ENCODE measurements around the gene FHIT.

Gene FHIT

DNA sequence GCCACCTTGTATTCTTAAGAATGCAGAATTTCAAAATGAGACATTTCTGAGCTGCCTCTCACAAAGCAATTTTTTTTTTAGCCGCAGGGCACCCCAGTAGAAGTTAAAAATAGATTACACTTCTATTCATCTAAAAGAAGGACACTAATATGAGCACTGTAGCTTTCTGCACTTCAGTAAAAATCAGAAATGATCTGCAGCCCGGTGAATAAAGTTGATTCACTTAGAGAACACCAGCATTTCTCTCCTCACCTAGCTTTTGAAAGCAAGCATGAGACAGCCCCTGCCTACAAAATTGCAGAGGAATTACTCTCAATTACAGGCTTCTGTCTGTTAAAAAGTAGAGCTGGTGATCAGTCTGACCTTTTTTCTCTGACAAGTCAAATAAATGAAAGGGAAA, 1062.4 kb downstream of the FHIT start:
- no peak for DNase-seq

DNA sequence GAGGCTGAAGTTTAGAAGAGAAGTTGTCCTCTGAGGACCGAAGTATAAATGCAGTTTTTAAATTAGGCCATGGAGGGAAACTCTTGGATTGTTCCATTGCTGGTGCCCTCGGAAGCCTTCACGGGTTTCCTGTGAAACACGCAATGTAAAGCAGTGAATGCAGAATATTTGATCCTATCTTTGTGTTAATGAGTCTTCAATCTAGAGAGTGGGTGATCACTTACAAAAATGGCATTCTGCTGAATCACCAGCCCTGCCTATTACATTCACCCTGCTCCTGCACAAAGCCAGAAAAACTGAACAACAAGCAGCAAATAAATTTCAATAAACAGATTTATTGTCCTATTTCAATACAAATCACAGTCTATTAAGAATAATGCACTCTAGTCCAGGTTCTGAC, 1063.9 kb downstream of the FHIT start:
- no peak for DNase-seq

DNA sequence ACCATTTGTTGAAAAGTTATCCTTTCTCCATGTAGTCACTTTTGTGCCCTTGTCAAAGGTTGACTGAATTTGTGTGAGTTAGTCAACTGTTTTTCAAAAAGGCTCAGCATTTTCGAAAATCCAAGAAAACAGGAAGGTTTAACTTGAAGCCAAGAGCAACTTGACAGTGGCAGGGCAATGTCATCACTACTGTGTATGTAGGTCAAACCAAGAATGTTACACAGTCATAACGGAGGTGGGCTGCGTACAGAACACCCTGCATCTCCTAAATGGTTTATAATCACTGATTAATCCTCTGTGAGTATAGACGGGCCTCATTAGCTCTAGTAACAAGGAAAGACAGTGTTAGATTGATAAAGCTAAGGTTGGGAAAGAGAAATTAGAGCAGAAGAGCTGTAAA, 1064.9 kb downstream of the FHIT start:
- DNase-seq = no peak

DNA sequence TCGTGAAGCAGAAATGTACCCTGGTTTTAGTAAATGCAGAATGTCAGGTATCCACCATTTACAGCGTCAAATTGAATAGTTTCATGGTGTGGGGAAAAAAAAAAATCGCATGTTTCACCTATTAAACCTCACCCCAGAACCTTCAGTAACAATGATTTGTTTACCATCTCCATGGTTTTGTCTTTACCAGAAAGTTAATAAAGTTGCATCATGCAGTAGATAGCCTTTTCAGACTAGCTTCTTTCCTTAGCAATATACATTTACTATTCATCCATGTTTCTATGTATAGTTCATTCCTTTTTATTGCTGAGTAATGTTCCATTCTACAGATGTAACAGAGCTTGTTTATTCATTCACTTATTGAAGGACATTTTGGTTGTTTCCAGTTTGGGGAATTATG, 1066.1 kb downstream of the FHIT start:
- DNase-seq = no peak

DNA sequence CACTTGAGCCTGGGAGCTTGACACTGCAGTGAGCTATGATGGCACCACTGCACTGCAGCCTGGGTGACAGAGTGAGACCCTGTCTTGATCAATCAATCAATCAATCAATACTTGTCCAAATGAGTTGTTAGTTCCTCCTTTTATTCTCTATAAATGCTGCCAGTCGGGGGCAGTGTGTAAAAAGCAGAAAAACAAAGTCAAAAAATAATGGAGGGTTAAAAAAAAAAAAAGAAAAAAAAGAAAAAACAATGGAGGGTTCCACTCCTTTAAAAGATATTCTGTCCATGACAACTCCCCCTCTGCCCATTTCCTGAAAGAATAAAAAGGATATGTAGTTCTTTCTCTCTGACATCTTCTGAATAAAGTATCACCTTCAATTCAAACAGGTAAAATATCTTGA, 1068.6 kb downstream of the FHIT start:
- DNase-seq = no peak

DNA sequence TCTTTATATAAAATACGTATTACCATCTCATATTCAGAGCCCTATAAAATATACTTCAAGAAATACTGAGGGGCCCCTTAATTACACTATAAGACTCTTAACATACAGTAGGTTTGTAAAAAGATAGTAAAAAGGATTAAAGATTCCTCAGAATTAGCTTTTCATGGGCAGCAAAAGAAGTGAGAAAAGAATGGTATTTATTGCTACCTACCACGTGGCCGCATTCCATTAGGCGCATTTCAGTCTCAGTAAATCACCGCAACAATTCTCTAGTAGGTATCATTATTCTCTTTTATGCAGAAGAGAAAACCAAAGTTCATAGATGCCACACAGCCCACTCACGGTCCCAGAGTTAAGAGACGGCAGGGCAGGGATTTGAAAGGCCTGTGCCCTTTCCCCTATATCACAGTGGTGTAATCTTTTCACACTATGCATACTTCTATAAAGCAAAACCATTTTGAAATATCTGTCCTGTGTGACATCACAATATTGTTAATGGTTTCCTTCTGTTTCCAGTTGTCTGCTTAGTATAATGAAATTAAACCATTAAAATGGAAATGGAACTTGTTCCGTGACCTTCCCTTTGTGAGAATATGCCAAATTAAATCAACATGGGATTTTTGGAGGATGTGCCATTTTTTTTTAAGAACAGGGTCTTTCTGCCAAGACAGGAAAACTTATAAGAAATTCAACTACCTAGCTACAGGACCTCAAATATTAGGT, 1072.2 kb downstream of the FHIT start:
- no peak for DNase-seq

DNA sequence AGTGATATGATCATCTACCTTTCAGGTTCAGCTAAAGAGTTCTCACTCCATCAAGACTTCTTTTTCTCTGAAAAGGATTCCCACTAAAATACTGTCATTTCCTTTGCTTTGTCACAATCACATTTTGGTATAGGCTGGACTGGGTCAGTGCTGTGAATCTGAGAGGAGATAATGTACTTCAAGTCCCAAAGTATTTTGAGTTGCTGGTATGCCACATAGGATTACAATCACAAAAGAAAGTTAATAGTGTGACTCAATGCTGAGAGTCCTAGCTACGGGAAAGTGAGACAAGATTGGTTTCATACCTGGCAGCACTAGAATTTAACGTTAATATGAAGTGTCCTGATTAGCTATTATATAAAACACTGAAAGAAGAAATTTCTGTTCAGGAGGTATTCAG, 1073.5 kb downstream of the FHIT start:
- DNase-seq = no peak

DNA sequence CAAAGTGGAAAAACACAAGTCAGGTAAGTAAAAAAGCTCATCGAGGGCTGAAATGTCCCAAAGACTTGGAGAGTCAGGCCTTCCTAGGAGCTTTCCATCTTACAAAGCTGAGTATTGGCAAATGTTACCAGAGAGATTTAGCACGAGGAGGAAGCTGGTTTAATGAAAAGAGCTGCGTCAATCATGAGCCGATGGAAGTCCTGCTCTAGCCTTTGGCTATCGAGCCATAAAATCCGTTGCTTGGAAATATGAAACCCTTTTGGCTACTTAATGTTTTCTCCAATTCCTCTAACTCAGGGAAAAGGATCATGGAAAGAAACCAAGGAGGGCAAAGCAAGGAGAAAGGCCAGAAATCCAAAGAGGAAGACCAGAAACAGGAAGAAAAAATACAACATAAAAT, 1074.6 kb downstream of the FHIT start:
- no peak for DNase-seq

DNA sequence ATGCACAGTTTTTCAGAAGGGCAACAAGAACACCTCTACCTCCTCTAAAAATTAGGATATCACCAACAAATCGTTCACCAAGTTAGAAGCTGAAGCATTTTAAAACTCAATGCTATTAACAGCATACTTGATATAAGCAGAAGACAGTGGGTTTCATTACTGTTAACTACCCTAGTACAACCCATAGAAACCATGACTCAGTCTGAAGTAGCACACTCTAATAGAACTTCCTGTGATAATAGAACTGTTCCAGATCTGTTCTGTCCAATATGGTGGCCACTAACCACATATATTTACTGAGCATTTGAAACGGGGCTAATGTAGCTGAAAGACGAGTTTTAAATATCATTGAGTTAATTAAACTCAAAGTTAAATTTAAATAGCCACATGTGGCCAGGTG, 1075.6 kb downstream of the FHIT start:
- DNase-seq = no peak

DNA sequence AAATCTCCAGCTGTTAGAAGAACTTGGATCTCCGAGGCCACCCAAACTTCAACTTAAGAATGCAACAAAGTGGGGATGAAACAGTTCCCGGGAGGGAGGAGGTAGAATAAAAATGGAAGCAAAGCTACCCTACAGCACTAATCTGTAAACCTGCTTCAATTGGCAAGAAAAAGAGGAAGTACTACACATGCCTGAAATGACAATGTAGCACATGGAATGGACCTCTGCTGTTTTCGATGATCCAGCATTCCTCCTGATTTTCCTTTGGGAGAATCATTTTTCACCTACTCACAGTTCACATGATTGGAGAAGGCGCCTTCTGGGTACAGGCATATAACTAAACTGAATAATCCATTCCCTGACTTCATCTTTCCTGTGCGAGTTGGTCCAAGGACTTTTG, 1081.5 kb downstream of the FHIT start:
- DNase-seq = no peak

DNA sequence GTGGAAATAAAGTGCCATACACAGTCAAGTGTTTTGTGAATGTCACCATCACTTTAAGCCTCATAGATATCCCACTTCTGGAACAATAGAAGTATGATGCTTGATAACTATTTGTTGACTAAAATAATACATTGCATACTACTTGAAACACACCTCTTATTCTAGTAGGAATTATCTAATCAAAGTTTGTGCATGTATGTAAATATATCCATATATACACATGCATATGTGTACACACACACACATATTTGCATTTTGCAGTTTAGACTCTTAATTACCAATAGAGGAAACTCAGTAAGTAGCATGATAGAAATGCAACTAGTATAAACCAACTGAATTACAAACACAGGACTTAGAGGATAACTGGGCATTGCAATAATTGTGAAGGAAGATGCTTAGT, 1084.1 kb downstream of the FHIT start:
- DNase-seq = no peak

DNA sequence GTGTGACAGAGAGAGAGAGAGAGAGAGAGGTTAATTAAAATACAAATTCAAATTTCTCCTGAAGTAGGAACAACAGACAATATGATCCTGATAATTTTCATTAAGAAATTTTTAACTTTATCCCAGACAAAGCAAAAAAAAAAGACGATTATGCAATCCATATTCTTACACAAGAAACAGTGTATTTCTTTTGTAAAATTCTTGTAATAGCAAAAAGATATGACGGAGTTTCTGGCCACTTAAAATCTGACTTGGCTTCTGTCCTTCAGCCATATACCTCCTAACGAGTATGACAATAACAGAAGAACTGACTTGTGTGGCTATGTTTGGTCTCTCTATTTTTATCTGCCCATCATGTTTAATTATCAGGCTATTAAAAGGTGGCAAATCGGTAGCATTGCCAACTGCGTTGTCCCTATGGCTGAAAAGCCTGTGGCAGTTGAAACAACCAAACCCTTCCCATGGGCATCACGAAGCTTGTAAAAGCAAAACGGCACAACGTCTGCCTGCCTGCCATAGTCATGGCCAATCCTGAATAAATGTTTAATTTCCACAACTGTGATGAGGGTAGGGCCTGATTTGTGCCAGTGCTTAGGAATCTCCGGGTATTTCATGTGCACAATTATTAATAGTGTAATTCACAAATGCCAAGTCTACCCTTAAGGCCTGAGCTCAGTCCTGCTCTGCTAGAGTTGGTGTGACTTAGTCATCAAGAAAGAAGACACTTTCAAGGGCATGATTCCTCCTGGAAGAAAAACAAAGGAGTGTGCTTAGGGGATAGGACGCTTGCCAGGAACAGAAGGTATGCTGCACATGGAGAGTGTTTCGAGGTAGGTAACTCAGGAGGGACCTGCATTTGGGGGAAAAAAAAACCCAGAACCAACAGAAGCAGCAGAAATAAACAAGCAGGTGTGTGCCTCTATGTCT, 1090.2 kb downstream of the FHIT start:
- no peak for DNase-seq

DNA sequence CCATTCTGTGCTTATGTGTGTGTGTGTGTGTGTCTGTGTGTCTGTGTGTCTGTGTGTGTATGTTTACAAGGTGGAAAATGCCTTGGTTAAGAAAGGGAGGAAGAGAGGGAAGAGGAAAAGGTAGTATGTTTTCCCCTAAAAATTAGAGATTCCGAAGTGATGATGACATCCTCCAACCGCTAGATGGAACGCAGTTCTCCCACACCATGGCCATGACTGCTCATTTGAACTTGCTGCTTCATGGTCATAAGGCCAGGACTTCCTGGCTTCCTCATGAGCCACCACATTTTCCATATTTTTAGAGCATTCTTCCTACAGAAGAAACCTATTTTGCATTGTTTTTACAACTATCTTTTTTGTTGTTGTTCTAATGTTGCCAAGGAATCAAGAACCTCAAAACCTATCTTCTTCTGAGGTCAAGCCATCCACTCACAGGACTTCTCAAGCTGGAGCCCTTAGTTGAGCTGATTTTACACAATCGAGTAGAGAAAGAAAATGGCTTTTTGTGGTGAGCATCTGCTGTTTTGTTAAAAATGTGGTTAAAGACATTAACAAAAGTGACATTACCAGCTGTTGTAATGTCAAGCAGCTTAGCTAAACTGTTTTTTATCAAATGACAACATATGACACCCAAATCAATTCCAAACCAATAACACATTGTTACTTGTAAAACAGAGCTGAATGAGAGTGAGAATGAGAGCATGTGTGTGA, 1091.0 kb downstream of the FHIT start:
- no peak for DNase-seq

DNA sequence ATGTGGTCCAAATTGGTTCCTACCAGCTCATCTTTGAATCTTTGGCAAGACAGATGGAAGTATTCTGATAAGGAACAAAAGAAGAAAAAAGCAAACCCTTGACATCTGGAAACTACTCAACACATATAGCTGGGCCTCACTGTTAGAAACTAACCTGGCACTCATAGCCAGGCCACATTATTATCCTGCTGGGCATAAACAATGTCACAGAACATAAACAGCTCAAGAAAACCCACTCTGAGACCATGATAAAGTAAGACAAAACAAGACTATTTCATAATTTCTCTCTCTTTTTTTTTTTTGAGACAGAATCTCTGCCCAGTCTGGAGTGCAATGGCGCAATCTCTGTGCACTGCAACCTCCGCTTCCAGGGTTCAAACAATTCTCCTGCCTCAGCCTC, 1093.2 kb downstream of the FHIT start:
- DNase-seq = no peak

DNA sequence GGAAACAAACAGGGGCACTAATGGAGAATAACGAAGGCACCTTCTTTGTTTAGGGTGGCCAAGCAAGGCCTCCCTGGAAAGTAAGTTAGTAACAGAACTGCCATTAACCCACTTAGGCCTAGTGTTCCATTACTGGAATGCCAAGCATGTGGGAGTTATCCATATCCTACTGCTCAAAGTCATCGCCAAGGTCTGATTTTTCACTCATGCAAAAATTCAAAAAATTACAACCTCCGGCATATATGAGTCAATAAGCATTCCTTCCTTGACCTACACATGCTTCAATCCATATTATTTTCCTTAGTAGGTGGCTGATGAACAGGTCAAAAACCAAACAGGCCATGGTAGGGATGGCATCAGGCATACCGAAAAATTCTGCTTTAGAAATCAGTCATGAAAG, 1097.2 kb downstream of the FHIT start:
- DNase-seq = no peak

DNA sequence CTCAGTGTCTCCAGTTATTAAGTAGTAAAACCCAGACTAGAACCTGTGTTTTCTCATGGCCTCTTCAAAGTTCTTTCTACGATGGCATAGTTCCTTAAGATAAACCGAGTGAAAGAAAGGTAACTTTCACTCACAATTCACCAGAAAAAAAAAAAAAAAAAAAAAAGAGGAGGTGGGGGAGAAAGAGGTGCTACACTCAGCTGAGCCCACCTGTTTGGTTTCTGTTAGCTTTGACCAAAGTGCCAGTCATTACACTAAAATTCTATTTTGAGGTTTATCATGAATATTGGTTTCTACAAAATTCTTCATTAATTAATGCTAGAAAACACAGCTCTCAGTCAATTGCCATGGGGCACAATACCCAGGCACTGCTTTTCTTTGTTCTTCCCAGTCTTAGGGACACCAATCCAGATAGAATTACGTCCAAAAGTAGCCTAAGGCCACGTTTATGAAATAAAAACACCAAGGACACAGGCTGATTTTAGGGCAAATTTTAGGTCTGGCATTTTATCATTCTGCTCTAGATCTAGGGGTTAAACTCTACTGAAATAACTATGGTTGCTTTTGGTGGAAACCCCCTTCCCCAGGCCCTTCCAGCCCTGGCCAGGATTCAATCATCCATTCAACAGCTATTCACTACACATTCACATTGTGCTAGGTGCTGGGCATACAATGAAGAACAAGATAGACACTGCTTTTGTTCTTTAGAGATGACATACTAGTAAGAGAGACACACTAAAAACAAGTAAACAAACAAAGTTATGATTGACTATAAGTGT, 1097.8 kb downstream of the FHIT start:
- DNase-seq = no peak

DNA sequence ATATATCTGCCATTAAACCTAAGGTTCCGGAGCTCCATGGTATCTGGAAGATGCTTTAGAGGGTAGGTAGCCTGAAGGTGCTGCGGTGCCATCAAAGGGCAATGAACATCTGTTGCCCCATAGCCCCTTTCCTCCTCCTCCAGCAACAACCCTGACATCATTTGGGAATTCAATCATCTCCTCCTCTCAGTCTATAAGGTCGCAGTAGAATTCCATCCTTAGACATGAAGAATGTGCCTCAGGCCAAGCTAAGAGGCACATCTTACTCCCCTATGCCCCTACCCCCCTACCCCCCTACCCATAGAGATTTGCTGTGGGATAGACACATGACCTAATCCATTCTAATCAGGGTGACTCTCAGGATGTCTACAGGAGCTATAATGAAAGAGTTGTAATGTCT, 1101.8 kb downstream of the FHIT start:
- DNase-seq = no peak

DNA sequence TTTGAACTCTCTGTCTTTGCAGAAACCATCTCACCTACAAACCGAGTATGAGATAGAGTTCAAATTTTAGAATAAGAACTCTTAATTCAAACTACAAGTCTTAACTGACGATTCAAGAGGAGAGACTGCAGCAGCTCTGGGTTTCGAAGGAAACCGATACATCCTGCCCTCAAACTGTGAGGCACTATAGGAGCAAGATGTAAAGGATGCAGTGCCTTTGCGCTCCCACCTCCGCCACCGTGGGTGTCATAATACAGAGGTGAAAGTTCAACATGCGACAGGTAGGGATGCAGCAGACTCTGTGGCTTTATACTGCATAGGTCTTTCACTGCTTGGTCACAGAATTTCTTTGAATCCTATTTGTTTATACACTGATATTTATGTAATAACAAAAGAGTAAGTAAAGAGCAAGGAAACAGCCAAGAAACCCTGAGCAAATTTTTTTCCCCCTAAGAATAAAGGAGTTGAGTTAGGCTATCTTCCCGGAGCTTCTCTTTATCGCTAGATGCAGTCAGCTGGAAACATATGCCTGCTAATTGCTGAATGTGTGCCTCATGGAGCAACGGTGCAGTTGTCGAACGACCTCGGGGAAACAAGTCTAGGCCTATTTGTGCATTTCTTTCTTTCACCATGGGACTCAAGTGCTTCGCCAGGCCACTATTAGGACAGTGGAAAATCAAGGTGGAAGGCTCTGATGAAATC, 1103.9 kb downstream of the FHIT start:
- no peak for DNase-seq

DNA sequence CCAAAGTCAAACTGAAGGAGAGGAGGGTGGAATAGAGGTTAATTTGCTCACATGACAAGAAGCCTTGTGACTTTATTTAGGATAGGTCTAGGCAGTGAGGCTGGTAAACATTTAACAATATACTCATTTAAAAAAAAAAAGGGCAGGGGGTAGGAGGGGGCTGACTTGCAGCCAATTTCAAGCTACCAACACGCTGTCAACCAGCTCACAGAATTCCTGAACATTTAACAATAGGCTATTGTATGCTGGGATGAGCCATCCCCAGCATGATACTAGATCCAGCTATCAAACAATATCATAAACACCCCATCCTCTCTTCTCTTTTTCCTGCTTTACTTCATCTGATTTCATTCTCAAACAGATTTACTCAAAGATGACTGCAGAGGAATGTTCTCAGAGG, 1105.1 kb downstream of the FHIT start:
- no peak for DNase-seq

DNA sequence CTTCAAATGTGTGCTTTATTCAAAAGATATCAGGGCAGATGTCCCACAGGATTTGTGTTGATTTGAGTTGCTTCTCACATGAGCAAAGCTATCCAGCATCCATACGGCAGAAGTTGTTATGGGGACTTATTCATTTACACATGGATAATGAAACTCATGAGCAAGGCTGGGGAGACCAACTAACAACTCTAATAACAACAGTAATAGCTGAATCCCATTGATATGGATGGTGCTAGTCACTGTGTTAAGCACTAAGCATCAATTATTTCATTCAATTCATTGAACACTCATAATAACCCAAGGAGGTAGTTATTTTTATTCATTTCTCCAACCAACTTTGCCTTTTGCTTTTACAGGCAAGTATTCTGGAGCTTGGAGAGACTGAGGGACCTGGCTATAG, 1107.2 kb downstream of the FHIT start:
- DNase-seq = no peak

DNA sequence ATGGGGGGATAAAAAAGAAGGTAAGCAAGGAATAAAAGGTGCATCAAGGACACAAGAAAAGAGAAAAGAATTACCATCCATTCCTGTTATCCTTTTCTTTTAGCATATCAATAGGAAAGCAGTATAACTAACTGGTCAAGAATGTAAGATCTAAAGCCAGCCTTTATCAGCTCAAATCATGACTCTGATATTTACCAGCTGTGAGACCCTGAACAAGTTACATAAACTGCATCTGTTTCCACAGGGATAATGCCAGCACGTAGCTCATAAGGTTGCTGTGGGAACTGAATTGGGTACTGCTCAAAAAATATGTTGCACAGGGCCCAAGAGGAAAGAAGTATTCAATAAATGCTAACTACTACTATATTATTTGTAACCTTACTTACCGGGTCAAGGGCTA, 1109.2 kb downstream of the FHIT start:
- DNase-seq = no peak

DNA sequence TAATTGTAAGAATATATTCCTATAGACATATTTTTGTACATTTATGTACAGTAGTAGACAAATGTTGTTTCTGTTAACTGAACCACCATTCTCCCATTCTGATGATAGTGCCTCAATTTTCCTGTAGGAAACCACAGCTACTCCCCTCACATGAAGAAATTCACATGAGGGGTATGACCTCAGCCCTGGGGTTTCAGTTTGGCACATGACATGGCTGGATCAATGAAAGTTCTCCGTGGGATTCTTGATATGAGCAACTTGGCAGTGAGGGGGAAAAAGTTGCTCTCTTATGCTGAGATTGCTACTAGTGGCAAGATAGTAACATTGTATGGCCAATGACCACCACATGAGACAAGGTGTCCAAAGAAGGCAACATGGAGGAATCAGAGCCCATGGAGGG, 1111.1 kb downstream of the FHIT start:
- no peak for DNase-seq
